SK-N-SH (cell line): ENCODE data around the gene FGF23.

Source experiments
- CTCF ChIP-seq: fragments of 200-600 bp; sonication (generic); IDR thresholded peaks from 2 replicates; pipeline ENCODE4 v1.6.1; 2017; ENCODE audit warnings: antibody characterized with exemption, mild to moderate bottlenecking, moderate library complexity
- GABPA ChIP-seq: IDR thresholded peaks from 2 replicates; pipeline ENCODE4 v1.4.0; 2012; ENCODE audit warnings: low read depth, mild to moderate bottlenecking
- IRF3 ChIP-seq: fragments of 150-350 bp; IDR thresholded peaks from 2 replicates; pipeline ENCODE4 v1.6.1; 2016; ENCODE audit warnings: mild to moderate bottlenecking, low read depth, low read length
- MXI1 ChIP-seq: IDR thresholded peaks from 2 replicates; pipeline ENCODE4 v1.6.1; 2012; ENCODE audit warnings: mild to moderate bottlenecking, low read depth, low read length, improper control_type of control experiment
- POLR2AphosphoS5 ChIP-seq: IDR thresholded peaks from 2 replicates; pipeline ENCODE4 v1.6.1; 2012; ENCODE audit warnings: low read depth, low read length
- RCOR1 ChIP-seq: fragments of 150-350 bp; IDR thresholded peaks from 2 replicates; pipeline ENCODE4 v1.6.1; 2017; ENCODE audit warnings: antibody characterized with exemption, low read length
- REST ChIP-seq: IDR thresholded peaks from 2 replicates; pipeline ENCODE4 v1.6.1; 2012; ENCODE audit warnings: mild to moderate bottlenecking, low read depth, low read length, moderate library complexity
- RXRA ChIP-seq: IDR thresholded peaks from 2 replicates; pipeline ENCODE4 v1.4.0; 2012; ENCODE audit warnings: low read depth, mild to moderate bottlenecking, borderline replicate concordance
- SMC3 ChIP-seq: IDR thresholded peaks from 2 replicates; pipeline ENCODE4 v1.6.1; 2012; ENCODE audit warnings: low read depth, low read length, improper control_type of control experiment
- TAF1 ChIP-seq: IDR thresholded peaks from 2 replicates; pipeline ENCODE4 v1.6.1; 2012; ENCODE audit warnings: low read depth, mild to moderate bottlenecking, low read length, moderate library complexity, borderline replicate concordance
- USF1 ChIP-seq: IDR thresholded peaks from 2 replicates; pipeline ENCODE4 v1.4.0; 2012; ENCODE audit warnings: low read depth, borderline replicate concordance

- TF ChIP-seq CTCF = no peak
- no peak for TF ChIP-seq GABPA
- TF ChIP-seq SMC3 = no peak
- TF ChIP-seq RCOR1 = no peak
- no peak for TF ChIP-seq POLR2AphosphoS5
- no peak for TF ChIP-seq RXRA
- TF ChIP-seq REST = no peak
- TF ChIP-seq MXI1 = no peak
- TF ChIP-seq IRF3 = no peak
- TF ChIP-seq TAF1 = no peak
- no peak for TF ChIP-seq USF1
Observed at GRCh38 chr12:4324366-4324765, 55.1 kb downstream of the FGF23 start.
